Mesenchymal stem cell (in vitro differentiated cells and primary cell): ENCODE measurements around the gene RAB39B.
"Not testable (repeated sequence)": the region's sequence is repeated elsewhere in the genome, so short reads cannot be mapped to it uniquely, and the experiment has no call there.

Experiments
- DNase-seq: peaks from one replicate; pipeline ENCODE4 v3.0.0-alpha.2; 2013
- H2AFZ ChIP-seq: one replicate; pipeline ENCODE4 v1.6.1; 2013; ENCODE audit warnings: low read depth, mild to moderate bottlenecking, control low read depth, inconsistent platforms, low read length, moderate library complexity
- H2AK5ac ChIP-seq: 2 replicates; pipeline ENCODE4 v1.6.1; 2013; ENCODE audit warnings: low read length, moderate library complexity, mild to moderate bottlenecking, inconsistent platforms; ENCODE audit not compliant: severe bottlenecking
- H2BK120ac ChIP-seq: one replicate; pipeline ENCODE4 v1.6.1; 2013; ENCODE audit warnings: low read depth, mild to moderate bottlenecking, inconsistent platforms, low read length, moderate library complexity
- H2BK12ac ChIP-seq, 2 experiments: one replicate each; pipeline ENCODE4 v1.6.1; 2013; ENCODE audit warnings: inconsistent platforms in 2 of 2, low read length in 2 of 2, mild to moderate bottlenecking in 2 of 2, moderate library complexity in 2 of 2, control low read depth in 1 of 2
- H2BK15ac ChIP-seq: one replicate; pipeline ENCODE4 v1.6.1; 2013; ENCODE audit warnings: mild to moderate bottlenecking, low read depth, inconsistent platforms; ENCODE audit not compliant: poor library complexity, severe bottlenecking
- H2BK5ac ChIP-seq: 2 replicates; pipeline ENCODE4 v1.6.1; 2013; ENCODE audit warnings: low read depth, mild to moderate bottlenecking, low read length, control low read depth, inconsistent platforms; ENCODE audit not compliant: poor library complexity, severe bottlenecking
- H3K14ac ChIP-seq, 2 experiments: one replicate each; pipeline ENCODE4 v1.6.1; 2013; ENCODE audit warnings: inconsistent platforms in 2 of 2, low read length in 2 of 2, control low read depth in 1 of 2, mild to moderate bottlenecking in 1 of 2, moderate library complexity in 1 of 2
- H3K18ac ChIP-seq, 2 experiments: one replicate each; pipeline ENCODE4 v1.6.1; 2013; ENCODE audit warnings: inconsistent platforms in 2 of 2, low read length in 2 of 2, control low read depth in 1 of 2, low read depth in 1 of 2, mild to moderate bottlenecking in 1 of 2
- H3K23ac ChIP-seq, 2 experiments: one replicate each; pipeline ENCODE4 v1.6.1; 2013; ENCODE audit warnings: inconsistent platforms in 2 of 2, low read length in 2 of 2, mild to moderate bottlenecking in 2 of 2, moderate library complexity in 2 of 2, control low read depth in 1 of 2
- H3K27ac ChIP-seq: 2 replicates; pipeline ENCODE4 v1.5.1; 2013; ENCODE audit warnings: mild to moderate bottlenecking, moderate library complexity, low read length, control low read depth, inconsistent platforms; ENCODE audit not compliant: poor library complexity, severe bottlenecking
- H3K27me3 ChIP-seq, 2 experiments: 2 replicates each; pipeline versions ENCODE4 v1.6.1 to v1.7.0; 2013; ENCODE audit warnings: low read length in 2 of 2, mild to moderate bottlenecking in 2 of 2, moderate library complexity in 2 of 2, control low read depth in 1 of 2, inconsistent platforms in 1 of 2; ENCODE audit not compliant: control insufficient read depth in 1 of 2, insufficient read depth in 1 of 2
- H3K36me3 ChIP-seq, 2 experiments: 2 replicates each; pipeline versions ENCODE4 v1.6.1 to v1.7.0; 2013; ENCODE audit warnings: low read length in 2 of 2, control low read depth in 1 of 2, inconsistent platforms in 1 of 2, low read depth in 1 of 2, mild to moderate bottlenecking in 1 of 2; ENCODE audit not compliant: insufficient read depth in 2 of 2, control insufficient read depth in 1 of 2
- H3K4ac ChIP-seq, 2 experiments: one replicate each; pipeline ENCODE4 v1.6.1; 2013; ENCODE audit warnings: inconsistent platforms in 2 of 2, low read length in 2 of 2, mild to moderate bottlenecking in 2 of 2, moderate library complexity in 2 of 2, control low read depth in 1 of 2, low read depth in 1 of 2
- H3K4me1 ChIP-seq: 2 replicates; pipeline ENCODE4 v1.6.1; 2013; ENCODE audit warnings: low read depth, low read length, control low read depth; ENCODE audit not compliant: control insufficient read depth, insufficient read depth
- H3K4me2 ChIP-seq: 2 replicates; pipeline ENCODE4 v1.6.1; 2013; ENCODE audit warnings: low read length, mild to moderate bottlenecking, inconsistent platforms; ENCODE audit not compliant: poor library complexity, severe bottlenecking
- H3K4me3 ChIP-seq, 2 experiments: 2 replicates each; pipeline versions ENCODE4 v1.5.1 to v1.7.0; 2013; ENCODE audit warnings: low read length in 2 of 2, mild to moderate bottlenecking in 2 of 2, control low read depth in 1 of 2, low read depth in 1 of 2; ENCODE audit not compliant: insufficient read depth in 1 of 2
- H3K79me1 ChIP-seq: replicated peaks from 2 replicates; pipeline ENCODE4 v1.6.1; 2013; ENCODE audit warnings: mild to moderate bottlenecking, control low read depth, low read length, inconsistent platforms; ENCODE audit not compliant: poor library complexity, severe bottlenecking
- H3K9ac ChIP-seq: 2 replicates; pipeline ENCODE4 v1.7.0; 2013; ENCODE audit warnings: mild to moderate bottlenecking, low read length, moderate library complexity
- H3K9me3 ChIP-seq: 2 replicates; pipeline ENCODE4 v1.7.0; 2013; ENCODE audit warnings: mild to moderate bottlenecking, low read length; ENCODE audit not compliant: control insufficient read depth
- H4K8ac ChIP-seq: one replicate; pipeline ENCODE4 v1.6.1; 2013; ENCODE audit warnings: inconsistent platforms, mild to moderate bottlenecking, low read length, moderate library complexity
- H4K91ac ChIP-seq: one replicate; pipeline ENCODE4 v1.6.1; 2013; ENCODE audit warnings: mild to moderate bottlenecking, low read length, inconsistent platforms
- WGBS: methylation state at CpG from one replicate; pipeline ENCODE4 v1.1.7; 2013; ENCODE audit warnings: mixed read lengths; 5-methylcytosine and 5-hydroxymethylcytosine counted together

Gene RAB39B

GRCh38 chrX:155270969-155271368 is 6.7 kb upstream of the RAB39B start:
- WGBS = no CpG with 5 or more reads among the region's 1 CpG
- H3K14ac ChIP-seq = no peak overlapping the region

GRCh38 chrX:155267995-155268394 is 3.7 kb upstream of the RAB39B start:
- not testable (repeated sequence) for H2BK5ac ChIP-seq, H3K79me1 ChIP-seq, H3K4me3 ChIP-seq, H3K36me3 ChIP-seq, H3K9ac ChIP-seq, H3K4me1 ChIP-seq, H3K27ac ChIP-seq, H2BK120ac ChIP-seq, H3K23ac ChIP-seq, H3K27me3 ChIP-seq, H3K18ac ChIP-seq, H4K8ac ChIP-seq, H2BK15ac ChIP-seq, H4K91ac ChIP-seq, H3K4me2 ChIP-seq, H3K14ac ChIP-seq, H2BK12ac ChIP-seq, DNase-seq, H2AK5ac ChIP-seq, H2AFZ ChIP-seq, H3K4ac ChIP-seq
- peaks cover 19% of the 10 kb centered on the region for H3K9me3 ChIP-seq
- WGBS = no CpG with 5 or more reads among the region's 1 CpG

More at GRCh38 chrX:155270969-155271368, 6.7 kb upstream of the RAB39B start:
- no peak overlapping the region for H3K4me3 ChIP-seq
- H3K27me3 ChIP-seq = no peaks in the 10 kb centered on the region
- no peak overlapping the region for H3K4ac ChIP-seq
- no peaks in the 10 kb centered on the region for H3K36me3 ChIP-seq
- no peak overlapping the region for H2AFZ ChIP-seq
- H4K91ac ChIP-seq = no peak overlapping the region
- no peak overlapping the region for H3K27ac ChIP-seq
- H3K9me3 ChIP-seq = peaks cover 19% of the 10 kb centered on the region
- no peak overlapping the region for H3K23ac ChIP-seq
- no peak overlapping the region for H3K18ac ChIP-seq
- H2BK5ac ChIP-seq = no peak overlapping the region
- no peak for DNase-seq
- no peaks in the 10 kb centered on the region for H3K79me1 ChIP-seq
- H3K4me1 ChIP-seq = no peaks in the 10 kb centered on the region
- no peak overlapping the region for H4K8ac ChIP-seq
- H3K4me2 ChIP-seq = no peak overlapping the region
- H2BK15ac ChIP-seq = no peak overlapping the region
- H2AK5ac ChIP-seq = no peak overlapping the region
- H2BK12ac ChIP-seq = no peak overlapping the region
- no peak overlapping the region for H2BK120ac ChIP-seq
- no peak overlapping the region for H3K9ac ChIP-seq

GRCh38 chrX:155266439-155266838 is 2.1 kb upstream of the RAB39B start:
- H2BK5ac ChIP-seq = no peak overlapping the region
- H3K79me1 ChIP-seq = no peaks in the 10 kb centered on the region
- H2AK5ac ChIP-seq = no peak overlapping the region
- H2AFZ ChIP-seq = no peak overlapping the region
- WGBS = no CpG with 5 or more reads among the region's 1 CpG
- H3K9me3 ChIP-seq = peaks cover 11% of the 10 kb centered on the region
- no peaks in the 10 kb centered on the region for H3K36me3 ChIP-seq
- no peak overlapping the region for H3K18ac ChIP-seq
- DNase-seq = no peak
- no peak overlapping the region for H3K14ac ChIP-seq
- no peak overlapping the region for H3K23ac ChIP-seq
- no peak overlapping the region for H3K4me2 ChIP-seq
- no peak overlapping the region for H3K4me3 ChIP-seq
- no peak overlapping the region for H2BK12ac ChIP-seq
- no peak overlapping the region for H2BK15ac ChIP-seq
- no peak overlapping the region for H3K4ac ChIP-seq
- peaks cover 0 to 6% of the 10 kb centered on the region in 2 experiments for H3K27me3 ChIP-seq
- no peak overlapping the region for H3K27ac ChIP-seq
- H4K8ac ChIP-seq = no peak overlapping the region
- H4K91ac ChIP-seq = no peak overlapping the region
- no peak overlapping the region for H3K9ac ChIP-seq
- H3K4me1 ChIP-seq = peaks cover 6% of the 10 kb centered on the region
- no peak overlapping the region for H2BK120ac ChIP-seq

- Histone ChIP-seq H2BK120ac (no peak overlapping the region), H3K9me3 (no peaks in the 10 kb centered on the region), H3K14ac (no peak overlapping the region), H2BK15ac (no peak overlapping the region), H3K23ac (no peak overlapping the region), H2BK12ac (no peak overlapping the region), H2AFZ (no peak overlapping the region), H2AK5ac (no peak overlapping the region), H3K18ac (no peak overlapping the region), H3K27me3 (peaks cover 0 to 6% of the 10 kb centered on the region in 2 experiments), H3K9ac (no peak overlapping the region), H3K79me1 (no peaks in the 10 kb centered on the region), H4K91ac (no peak overlapping the region), H3K4me3 (no peak overlapping the region), H3K27ac (no peak overlapping the region), H4K8ac (no peak overlapping the region), H3K4ac (no peak overlapping the region), H3K4me2 (no peak overlapping the region), H3K4me1 (peaks cover 6% of the 10 kb centered on the region), H3K36me3 (no peaks in the 10 kb centered on the region), H2BK5ac (no peak overlapping the region)
- DNase-seq = no peak
- 80% methylated on average over 1 of the region's 5 CpGs for WGBS
These were observed 1.1 kb downstream of the RAB39B start for GRCh38 chrX:155262970-155263754.
